K562 treated with DMSO at 1 percent for 4 hours (cell line): ENCODE results near the gene MTRF1L. TPM values are rescaled to one million over a fixed set of nuclear protein-coding genes. Genes with fewer than 3 reads are reported as not detected.

Source experiments
- total RNA-seq: library from RNA; unstranded; fragments of 300-600 nt; gene quantifications from 2 replicates; pipeline ENCODE4 v1.2.3, GENCODE V29; 2022; ENCODE audit not compliant: insufficient read depth

The MTRF1L gene, protein sequence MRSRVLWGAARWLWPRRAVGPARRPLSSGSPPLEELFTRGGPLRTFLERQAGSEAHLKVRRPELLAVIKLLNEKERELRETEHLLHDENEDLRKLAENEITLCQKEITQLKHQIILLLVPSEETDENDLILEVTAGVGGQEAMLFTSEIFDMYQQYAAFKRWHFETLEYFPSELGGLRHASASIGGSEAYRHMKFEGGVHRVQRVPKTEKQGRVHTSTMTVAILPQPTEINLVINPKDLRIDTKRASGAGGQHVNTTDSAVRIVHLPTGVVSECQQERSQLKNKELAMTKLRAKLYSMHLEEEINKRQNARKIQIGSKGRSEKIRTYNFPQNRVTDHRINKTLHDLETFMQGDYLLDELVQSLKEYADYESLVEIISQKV
- total RNA-seq = 13.6 and 18.8 TPM in 2 replicates

DNA sequence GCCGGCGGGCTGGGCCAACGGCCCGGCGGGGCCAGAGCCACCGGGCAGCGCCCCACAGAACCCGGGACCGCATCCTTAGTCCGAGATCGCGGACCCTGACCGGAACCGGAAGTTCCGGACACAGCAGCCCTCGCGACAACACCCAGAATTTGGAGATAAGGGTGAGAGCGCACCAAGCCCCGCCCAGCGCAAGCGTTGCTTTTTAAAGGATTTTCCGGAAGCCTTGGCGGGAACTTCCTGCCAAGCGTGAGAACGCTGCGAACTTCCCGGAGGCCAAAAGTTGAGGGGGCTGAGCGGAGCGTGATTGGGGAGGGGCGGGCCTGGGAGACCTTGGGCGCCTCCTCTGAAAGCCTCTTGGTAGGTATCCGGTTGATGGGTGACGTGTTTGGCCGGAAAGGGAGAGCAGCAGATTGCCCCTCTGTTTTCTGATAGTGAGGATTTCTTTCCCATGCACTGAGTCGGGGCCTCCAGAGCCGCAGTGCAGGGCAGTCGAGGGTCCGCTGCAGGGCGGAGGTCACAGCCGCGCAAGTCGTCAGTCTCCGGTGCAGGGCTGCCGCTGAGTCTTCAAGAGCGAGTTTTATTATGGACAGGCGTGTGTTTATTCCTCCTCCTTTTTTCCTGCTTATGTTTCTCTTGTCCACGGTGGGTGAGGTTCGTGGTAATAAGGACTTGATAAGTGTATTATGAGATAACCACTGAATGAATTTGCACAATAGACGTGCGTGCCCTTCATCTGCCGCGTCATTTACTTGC lies at the start of gene MTRF1L:
MTRF1L (minus strand) TSS at position 97 of the 753 bp plus-strand sequence; CDS start at position 73, 24 bp downstream.

DNA sequence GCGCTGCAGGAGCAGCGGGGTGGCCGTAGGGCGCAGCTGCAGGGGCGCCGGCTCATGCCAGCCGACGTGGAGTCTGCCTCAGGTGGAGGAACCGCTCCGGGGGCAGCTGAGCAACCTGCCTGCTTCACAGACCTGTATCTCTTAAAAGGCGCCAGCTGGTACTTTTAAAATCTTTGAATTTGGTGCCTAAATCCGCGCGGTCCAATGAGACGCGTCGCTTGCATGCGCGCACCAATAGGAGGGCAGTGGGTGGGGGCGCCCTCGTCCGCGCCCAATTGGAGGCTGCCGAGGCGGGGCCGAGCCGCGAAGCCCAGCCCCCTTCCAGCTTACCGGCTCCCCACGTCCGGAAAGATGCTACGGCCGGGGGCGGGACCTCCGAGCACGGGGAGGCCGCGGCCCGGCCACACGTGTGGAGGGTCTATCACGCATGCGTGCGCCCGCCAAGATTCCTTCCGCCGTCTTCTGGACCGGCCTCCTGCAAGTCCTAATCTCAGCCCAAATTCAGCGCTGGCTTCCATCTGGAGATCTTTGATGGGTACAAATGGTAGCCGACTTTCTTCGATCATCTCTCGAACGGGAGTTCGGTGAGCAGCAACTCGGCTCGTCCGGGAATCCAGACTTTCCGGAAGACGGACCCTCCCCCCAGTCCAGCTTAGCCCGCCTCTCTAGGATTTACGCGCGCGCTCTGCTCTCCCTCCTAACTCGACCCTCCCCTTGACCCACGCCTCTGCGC lies 19.4 kb downstream of the MTRF1L start, which contains the start of gene FBXO5:
FBXO5 (minus strand) TSS at position 138 of the 733 bp plus-strand sequence; CDS start at position 56, 82 bp downstream.

Other genes with a start within 250 kb of the MTRF1L start
- 20.1 and 25.2 TPM in 2 replicates for gene FBXO5, start 19.7 kb downstream of the MTRF1L start, total RNA-seq
- 0.18 TPM in 1 of 2 replicates, not detected in the other for gene RGS17, start 128.6 kb upstream of the MTRF1L start, total RNA-seq